Uterus (tissue), 4 donors: ENCODE results near the gene MOCOS. TPM values are rescaled to one million over a fixed set of nuclear protein-coding genes. Genes with fewer than 3 reads are reported as not detected.

Source experiments
- DNase-seq, 2 donors: peaks; one replicate each; pipeline ENCODE4 v3.0.0-alpha.2; 2019 to 2020
- H3K27ac ChIP-seq, 2 donors: fragments of 200-600 bp; sonication (generic); 1 replicate in 1 of 2; 2 replicates in 1 of 2; pipeline ENCODE4 v1.5.1; 2016 to 2018
- H3K27me3 ChIP-seq, 2 donors: fragments of 200-600 bp; sonication (generic); one replicate each; pipeline ENCODE4 v1.5.1; 2018 to 2019; ENCODE audit warnings: control low read depth in 1 of 2
- H3K36me3 ChIP-seq, 2 donors: fragments of 200-600 bp; sonication (generic); one replicate each; pipeline ENCODE4 v1.5.1; 2019; ENCODE audit warnings: control low read depth in 1 of 2
- H3K4me1 ChIP-seq, 2 donors: fragments of 200-600 bp; sonication (generic); one replicate each; pipeline ENCODE4 v1.5.1; 2018 to 2019; ENCODE audit warnings: control low read depth in 1 of 2
- H3K4me3 ChIP-seq, 2 donors: fragments of 200-600 bp; sonication (generic); 1 replicate in 1 of 2; 2 replicates in 1 of 2; pipeline ENCODE4 v1.5.1; 2018 to 2019; ENCODE audit warnings: mild to moderate bottlenecking in 1 of 2
- H3K9me3 ChIP-seq, 2 donors: fragments of 200-600 bp; sonication (generic); one replicate each; pipeline ENCODE4 v1.5.1; 2019; ENCODE audit warnings: control low read depth in 1 of 2
- CTCF ChIP-seq, 4 experiments: fragments of 200-600 bp in 2 of 4; fragments of 450-650 bp in 2 of 4; sonication (generic) in 2 of 4; IDR thresholded peaks; one replicate each; pipeline ENCODE4 v1.5.1; 2016 to 2019; ENCODE audit warnings: antibody characterized with exemption in 4 of 4, mild to moderate bottlenecking in 2 of 4, moderate library complexity in 1 of 4
- POLR2A ChIP-seq, 2 donors: fragments of 450-650 bp; IDR thresholded peaks; one replicate each; pipeline ENCODE4 v1.6.1; 2016; ENCODE audit warnings: antibody characterized with exemption in 2 of 2, mild to moderate bottlenecking in 1 of 2, moderate library complexity in 1 of 2
- intact Hi-C: fragments of 100-400 bp; cut with DNase I; formaldehyde crosslinking; loops from one replicate; pipeline ENCODE4 v1.15.1; 2023; ENCODE audit warnings: low total_unique reads
- total RNA-seq, 4 donors: library from RNA; depleted of rRNA in 3 of 4; stranded (reverse); fragments of >200 nt in 3 of 4; gene quantifications; one replicate each; pipeline versions ENCODE4 v1.1.0 to v1.2.4, GENCODE V29; 2014 to 2023
- donor health status: DM: yes; HTN: yes; CAD: no.

Gene MOCOS
- total RNA-seq, 4 donors from 2014 or later = under 0.01 to 1.7 (median 1.4) TPM; not detected in 1

GRCh38 chr18:36185157-36185556 is 2.1 kb upstream of the MOCOS start:
- TF ChIP-seq POLR2A (IDR thresholded peaks at IDR 0.05) = no peak
- no peak for TF ChIP-seq CTCF (IDR thresholded peaks at IDR 0.05)
- Histone ChIP-seq H3K27ac (no peak overlapping the region), H3K27me3 (no peaks in the 10 kb centered on the region), H3K36me3 (peaks cover 0 to 2% of the 10 kb centered on the region in 2 donors), H3K4me3 (no peak overlapping the region), H3K9me3 (no peaks in the 10 kb centered on the region), H3K4me1 (no peaks in the 10 kb centered on the region)
- DNase-seq = no peak
- intact Hi-C loops = no loop called here

- no peaks in the 10 kb centered on the region for H3K27me3 ChIP-seq
Measured at GRCh38 chr18:36185901-36186460, 1.3 kb upstream of the MOCOS start.

GRCh38 chr18:36186461-36187192 is 670 bp upstream of the MOCOS start:
- H3K4me3 ChIP-seq = peak overlapping the region; percentile 51 to 61

More at GRCh38 chr18:36185901-36186460, 1.3 kb upstream of the MOCOS start:
- TF ChIP-seq POLR2A (IDR thresholded peaks at IDR 0.05) (no peak), CTCF (IDR thresholded peaks at IDR 0.05) (no peak)
- Histone ChIP-seq H3K27ac (no peak overlapping the region), H3K4me3 (peak overlapping the region in 1 of 2 donors; percentile 51), H3K36me3 (no peaks in the 10 kb centered on the region), H3K4me1 (no peaks in the 10 kb centered on the region), H3K9me3 (no peaks in the 10 kb centered on the region)
- no peak for DNase-seq
- intact Hi-C loops = no loop called here

GRCh38 chr18:36187826-36188721 is 777 bp downstream of the MOCOS start:
- Histone ChIP-seq H3K36me3 (no peaks in the 10 kb centered on the region), H3K4me3 (peak overlapping the region; percentile 51 to 61), H3K9me3 (no peaks in the 10 kb centered on the region), H3K27me3 (no peaks in the 10 kb centered on the region), H3K4me1 (no peaks in the 10 kb centered on the region), H3K27ac (no peak overlapping the region)
- DNase-seq = peak in 1 of 2 donors; percentile 25
- intact Hi-C loops = no loop called here
- TF ChIP-seq CTCF (IDR thresholded peaks at IDR 0.05) = no peak
- TF ChIP-seq POLR2A (IDR thresholded peaks at IDR 0.05) = no peak

More at GRCh38 chr18:36186461-36187192, 670 bp upstream of the MOCOS start:
- peak in 1 of 2 donors; percentile 30 for DNase-seq
- intact Hi-C loops = no loop called here
- no peaks in the 10 kb centered on the region for H3K4me1 ChIP-seq
- no peaks in the 10 kb centered on the region for H3K9me3 ChIP-seq
- H3K27ac ChIP-seq = no peak overlapping the region
- H3K36me3 ChIP-seq = no peaks in the 10 kb centered on the region
- H3K27me3 ChIP-seq = no peaks in the 10 kb centered on the region
- TF ChIP-seq CTCF (IDR thresholded peaks at IDR 0.05) (no peak), POLR2A (IDR thresholded peaks at IDR 0.05) (no peak)
